CD4-positive, alpha-beta T cell treated with Interleukin-15 for 4 hours (primary cell): ENCODE measurements around the gene UST.
"Not testable (repeated sequence)": the region's sequence is repeated elsewhere in the genome, so short reads cannot be mapped to it uniquely, and the experiment has no call there.

Experiments used
- DNase-seq: peaks from one replicate; pipeline ENCODE4 v3.0.0-alpha.2; 2020; ENCODE audit warnings: low spot score

The UST gene

GRCh38 chr6:149008741-149009140 is 261.9 kb downstream of the UST start:
- DNase-seq, result no peak

- DNase-seq, result no peak
Observed at GRCh38 chr6:149012040-149012545, 265.3 kb downstream of the UST start.

GRCh38 chr6:149013586-149014344 is 266.9 kb downstream of the UST start:
- no peak for DNase-seq

GRCh38 chr6:149014631-149015534 is 268.1 kb downstream of the UST start:
- no peak for DNase-seq

GRCh38 chr6:149015535-149016525 is 269.0 kb downstream of the UST start:
- no peak for DNase-seq

- DNase-seq, result no peak
Observed at GRCh38 chr6:149016716-149017115, 269.9 kb downstream of the UST start.

GRCh38 chr6:149020319-149020718 is 273.5 kb downstream of the UST start:
- DNase-seq, result no peak

GRCh38 chr6:149024361-149024760 is 277.5 kb downstream of the UST start:
- no peak for DNase-seq

- DNase-seq, result no peak
Observed at GRCh38 chr6:149025061-149025460, 278.2 kb downstream of the UST start.

GRCh38 chr6:149026530-149026942 is 279.7 kb downstream of the UST start:
- no peak for DNase-seq

- no peak for DNase-seq
Observed at GRCh38 chr6:149027484-149027883, 280.7 kb downstream of the UST start.

- DNase-seq, result peak; percentile 87
Observed at GRCh38 chr6:149028767-149029405, 282.1 kb downstream of the UST start.

- peak; percentile 59 for DNase-seq
Observed at GRCh38 chr6:149031201-149031858, 284.5 kb downstream of the UST start.

GRCh38 chr6:149031859-149032598 is 285.2 kb downstream of the UST start:
- peak; percentile 39 for DNase-seq

- peak; percentile 73 for DNase-seq
Observed at GRCh38 chr6:149032599-149033405, 286.0 kb downstream of the UST start.

- no peak for DNase-seq
Observed at GRCh38 chr6:149033454-149033853, 286.6 kb downstream of the UST start.

- DNase-seq, result no peak
Observed at GRCh38 chr6:149035766-149036165, 288.9 kb downstream of the UST start.

GRCh38 chr6:149037051-149037671 is 290.3 kb downstream of the UST start:
- no peak for DNase-seq

- not testable (repeated sequence) for DNase-seq
Observed at GRCh38 chr6:149039025-149039424, 292.2 kb downstream of the UST start.
